ENCODE data around the gene ZNG1A.
"Not testable (repeated sequence)": the region's sequence is repeated elsewhere in the genome, so short reads cannot be mapped to it uniquely, and the experiment has no call there.

DNA sequence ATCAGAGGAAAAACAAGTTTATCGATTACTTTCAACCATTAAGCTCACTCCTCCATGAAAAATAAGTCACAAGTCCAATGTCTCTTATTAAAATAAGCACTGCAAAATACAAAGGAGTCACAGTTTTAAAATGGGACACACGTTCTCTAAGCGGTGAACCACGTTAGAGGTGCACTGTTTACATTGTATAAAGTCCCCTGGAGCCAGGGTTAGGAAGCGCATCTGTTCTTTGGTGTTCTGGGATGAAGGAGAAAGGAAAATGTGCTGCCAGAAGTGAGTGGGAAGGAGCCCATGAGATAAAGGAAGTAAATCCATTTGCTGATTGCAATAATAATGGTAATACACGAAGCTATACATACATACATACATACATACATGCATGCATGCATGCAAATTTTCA, 91.0 kb downstream of the ZNG1A start:
- TF ChIP-seq, protein P1, sequence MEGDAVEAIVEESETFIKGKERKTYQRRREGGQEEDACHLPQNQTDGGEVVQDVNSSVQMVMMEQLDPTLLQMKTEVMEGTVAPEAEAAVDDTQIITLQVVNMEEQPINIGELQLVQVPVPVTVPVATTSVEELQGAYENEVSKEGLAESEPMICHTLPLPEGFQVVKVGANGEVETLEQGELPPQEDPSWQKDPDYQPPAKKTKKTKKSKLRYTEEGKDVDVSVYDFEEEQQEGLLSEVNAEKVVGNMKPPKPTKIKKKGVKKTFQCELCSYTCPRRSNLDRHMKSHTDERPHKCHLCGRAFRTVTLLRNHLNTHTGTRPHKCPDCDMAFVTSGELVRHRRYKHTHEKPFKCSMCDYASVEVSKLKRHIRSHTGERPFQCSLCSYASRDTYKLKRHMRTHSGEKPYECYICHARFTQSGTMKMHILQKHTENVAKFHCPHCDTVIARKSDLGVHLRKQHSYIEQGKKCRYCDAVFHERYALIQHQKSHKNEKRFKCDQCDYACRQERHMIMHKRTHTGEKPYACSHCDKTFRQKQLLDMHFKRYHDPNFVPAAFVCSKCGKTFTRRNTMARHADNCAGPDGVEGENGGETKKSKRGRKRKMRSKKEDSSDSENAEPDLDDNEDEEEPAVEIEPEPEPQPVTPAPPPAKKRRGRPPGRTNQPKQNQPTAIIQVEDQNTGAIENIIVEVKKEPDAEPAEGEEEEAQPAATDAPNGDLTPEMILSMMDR (IDR thresholded peaks at IDR 0.05): not testable (repeated sequence)
- not testable (repeated sequence) for TF ChIP-seq EZH2 (IDR thresholded peaks at IDR 0.05; ENCODE audit: borderline replicate concordance, insufficient read depth, low read depth, low read length, poor library complexity, severe bottlenecking)
